ENCODE data around the gene UCN2. TPM values are rescaled to one million over a fixed set of nuclear protein-coding genes. Genes with fewer than 3 reads are reported as not detected.

UCN2 gene
- total and polyA plus RNA-seq, 2 donors from 2014 or later: not detected

DNA sequence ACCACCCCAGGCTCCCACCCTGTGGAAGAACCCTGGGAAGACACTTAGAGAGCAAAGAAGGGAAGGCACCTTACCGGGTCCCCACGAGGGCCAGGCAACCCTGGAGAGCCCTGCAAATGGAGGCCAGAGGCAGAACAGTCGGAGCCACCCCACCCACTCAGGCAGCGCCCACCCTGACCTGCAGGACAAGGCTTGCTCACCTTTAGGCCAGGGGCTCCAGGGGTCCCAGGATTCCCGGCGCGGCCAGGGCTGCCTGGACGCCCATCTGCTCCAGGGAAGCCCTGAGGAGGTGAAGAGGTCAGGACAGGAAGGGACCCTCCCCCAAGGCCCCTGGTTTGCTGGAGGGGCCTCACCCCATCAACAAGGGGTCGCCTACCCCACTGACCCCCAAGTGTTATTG lies 21.3 kb upstream of the UCN2 start:
- FAIRE-seq (no peak), DNase-seq (no peak)
- H3K4me1 ChIP-seq (ENCODE audit: control insufficient read depth in 2 of 3, insufficient read depth in 2 of 3, low read depth in 1 of 3, low read length in 3 of 3): no peaks in the 10 kb centered on the region
- intact Hi-C loops (cut with DNase I): no loop called here
- H3K9ac ChIP-seq (ENCODE audit: low read length in 3 of 3): no peak overlapping the region
- H3K9me3 ChIP-seq (ENCODE audit: control insufficient read depth in 2 of 3, insufficient read depth in 1 of 3, low read length in 3 of 3): no peaks in the 10 kb centered on the region
- TF ChIP-seq, protein P1, sequence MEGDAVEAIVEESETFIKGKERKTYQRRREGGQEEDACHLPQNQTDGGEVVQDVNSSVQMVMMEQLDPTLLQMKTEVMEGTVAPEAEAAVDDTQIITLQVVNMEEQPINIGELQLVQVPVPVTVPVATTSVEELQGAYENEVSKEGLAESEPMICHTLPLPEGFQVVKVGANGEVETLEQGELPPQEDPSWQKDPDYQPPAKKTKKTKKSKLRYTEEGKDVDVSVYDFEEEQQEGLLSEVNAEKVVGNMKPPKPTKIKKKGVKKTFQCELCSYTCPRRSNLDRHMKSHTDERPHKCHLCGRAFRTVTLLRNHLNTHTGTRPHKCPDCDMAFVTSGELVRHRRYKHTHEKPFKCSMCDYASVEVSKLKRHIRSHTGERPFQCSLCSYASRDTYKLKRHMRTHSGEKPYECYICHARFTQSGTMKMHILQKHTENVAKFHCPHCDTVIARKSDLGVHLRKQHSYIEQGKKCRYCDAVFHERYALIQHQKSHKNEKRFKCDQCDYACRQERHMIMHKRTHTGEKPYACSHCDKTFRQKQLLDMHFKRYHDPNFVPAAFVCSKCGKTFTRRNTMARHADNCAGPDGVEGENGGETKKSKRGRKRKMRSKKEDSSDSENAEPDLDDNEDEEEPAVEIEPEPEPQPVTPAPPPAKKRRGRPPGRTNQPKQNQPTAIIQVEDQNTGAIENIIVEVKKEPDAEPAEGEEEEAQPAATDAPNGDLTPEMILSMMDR (IDR thresholded peaks at IDR 0.05; ENCODE audit: borderline replicate concordance, extremely low read depth, insufficient read depth): no peak
- H3K36me3 ChIP-seq (ENCODE audit: control insufficient read depth in 2 of 3, insufficient read depth in 3 of 3, low read length in 3 of 3): no peaks in the 10 kb centered on the region
- no peak overlapping the region for H3K27ac ChIP-seq (ENCODE audit: low read depth in 2 of 2, low read length in 2 of 2)
- no peak overlapping the region for H3K4me3 ChIP-seq (ENCODE audit: low read length in 3 of 3)
- H3K27me3 ChIP-seq (ENCODE audit: control insufficient read depth, insufficient read depth, low read length): no peaks in the 10 kb centered on the region

DNA sequence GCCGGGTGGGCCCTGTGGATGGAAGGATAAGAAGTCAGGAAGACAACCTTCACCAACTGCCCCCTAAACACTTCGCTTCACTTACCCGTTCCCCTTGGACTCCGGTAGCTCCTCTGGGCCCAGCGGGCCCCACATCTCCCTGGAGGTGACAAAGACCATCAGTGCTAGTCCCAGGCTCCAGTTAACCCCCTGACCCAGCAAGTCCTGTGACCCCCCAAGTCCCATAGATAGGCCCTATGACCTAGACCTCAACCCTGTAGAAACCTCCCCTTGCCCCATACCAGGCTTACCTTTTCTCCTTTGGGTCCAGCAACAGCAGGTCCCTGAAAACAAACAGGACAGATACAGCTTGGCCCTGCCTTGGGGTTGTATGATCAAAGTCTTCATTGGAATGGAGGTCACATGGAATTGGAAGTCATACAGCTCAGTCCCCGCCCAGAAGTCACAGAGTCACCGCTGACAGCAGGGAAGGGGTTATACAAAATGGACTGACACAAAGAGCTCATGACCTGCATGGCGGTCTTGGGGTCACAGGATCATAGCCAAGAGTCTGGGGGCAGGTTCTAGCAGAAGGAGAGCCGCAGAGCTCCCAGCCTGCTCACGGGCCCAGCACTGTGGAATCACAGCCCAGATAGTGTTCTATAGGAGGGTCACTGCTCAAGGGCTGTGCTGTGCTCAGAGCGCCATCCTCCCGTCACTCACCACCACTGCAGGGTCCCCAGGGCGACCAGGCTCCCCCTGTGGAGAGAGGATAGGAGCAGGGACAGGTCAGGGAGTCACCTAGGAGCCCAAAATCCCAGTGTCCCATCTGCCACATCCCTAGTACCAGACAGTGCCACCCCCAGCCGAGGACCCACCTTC lies 18.3 kb upstream of the UCN2 start:
- no peak overlapping the region for H3K27ac ChIP-seq (ENCODE audit: low read depth in 2 of 2, low read length in 2 of 2)
- intact Hi-C loops (cut with DNase I): no loop called here
- H3K9me3 ChIP-seq (ENCODE audit: control insufficient read depth in 2 of 3, insufficient read depth in 1 of 3, low read length in 3 of 3): no peaks in the 10 kb centered on the region
- H3K4me1 ChIP-seq (ENCODE audit: control insufficient read depth in 2 of 3, insufficient read depth in 2 of 3, low read depth in 1 of 3, low read length in 3 of 3): no peaks in the 10 kb centered on the region
- no peak overlapping the region for H3K9ac ChIP-seq (ENCODE audit: low read length in 3 of 3)
- TF ChIP-seq, protein P1 (IDR thresholded peaks at IDR 0.05; ENCODE audit: borderline replicate concordance, extremely low read depth, insufficient read depth): no peak
- DNase-seq (no peak), FAIRE-seq (no peak)
- H3K27me3 ChIP-seq (ENCODE audit: control insufficient read depth, insufficient read depth, low read length): no peaks in the 10 kb centered on the region
- H3K4me3 ChIP-seq (ENCODE audit: low read length in 3 of 3): no peak overlapping the region
- peaks cover 0 to 2% (median 0%) of the 10 kb centered on the region in 3 donors for H3K36me3 ChIP-seq (ENCODE audit: control insufficient read depth in 2 of 3, insufficient read depth in 3 of 3, low read length in 3 of 3)

DNA sequence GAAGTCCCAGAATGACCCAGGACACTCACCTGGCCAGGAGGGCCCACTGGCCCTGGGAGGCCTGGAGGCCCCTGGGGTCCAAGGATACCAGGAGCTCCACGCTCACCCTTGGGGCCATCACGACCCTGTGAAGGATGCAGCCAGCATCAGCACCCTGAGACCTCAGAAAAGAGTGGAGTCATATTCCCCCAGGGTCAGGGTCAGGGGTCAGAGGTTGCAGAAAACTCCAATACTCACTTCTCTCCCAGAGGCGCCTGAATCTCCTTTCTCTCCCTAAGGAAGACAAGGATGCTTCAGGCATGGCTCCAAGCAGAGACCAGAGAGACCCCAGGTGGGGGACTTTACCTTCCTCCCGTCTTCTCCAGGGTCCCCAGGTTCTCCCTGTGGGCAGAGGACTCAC lies 13.1 kb upstream of the UCN2 start:
- TF ChIP-seq, protein P1 (IDR thresholded peaks at IDR 0.05; ENCODE audit: borderline replicate concordance, extremely low read depth, insufficient read depth): no peak
- FAIRE-seq: no peak
- Histone ChIP-seq H3K9me3 (ENCODE audit: control insufficient read depth in 2 of 3, insufficient read depth in 1 of 3, low read length in 3 of 3) (no peaks in the 10 kb centered on the region), H3K4me3 (ENCODE audit: low read length in 3 of 3) (no peak overlapping the region), H3K4me1 (ENCODE audit: control insufficient read depth in 2 of 3, insufficient read depth in 2 of 3, low read depth in 1 of 3, low read length in 3 of 3) (no peaks in the 10 kb centered on the region), H3K27ac (ENCODE audit: low read depth in 2 of 2, low read length in 2 of 2) (no peak overlapping the region), H3K36me3 (ENCODE audit: control insufficient read depth in 2 of 3, insufficient read depth in 3 of 3, low read length in 3 of 3) (peaks cover 0 to 2% (median 0%) of the 10 kb centered on the region in 3 donors), H3K27me3 (ENCODE audit: control insufficient read depth, insufficient read depth, low read length) (no peaks in the 10 kb centered on the region), H3K9ac (ENCODE audit: low read length in 3 of 3) (no peak overlapping the region)
- intact Hi-C loops (cut with DNase I): no loop called here
- no peak for DNase-seq

All from kidney (tissue), 14 donors.